HG03575 (cell line): ENCODE data around the gene RPS6KA2.

ENCODE experiments used
- ATAC-seq: cut with Tn5 transposase; IDR thresholded peaks from one replicate; pipeline ENCODE4 v1.9.1; 2021; ENCODE audit not compliant: unreplicated experiment, insufficient number of reproducible peaks, low FRiP score; ENCODE audit errors: extremely low read depth

The RPS6KA2 gene

DNA sequence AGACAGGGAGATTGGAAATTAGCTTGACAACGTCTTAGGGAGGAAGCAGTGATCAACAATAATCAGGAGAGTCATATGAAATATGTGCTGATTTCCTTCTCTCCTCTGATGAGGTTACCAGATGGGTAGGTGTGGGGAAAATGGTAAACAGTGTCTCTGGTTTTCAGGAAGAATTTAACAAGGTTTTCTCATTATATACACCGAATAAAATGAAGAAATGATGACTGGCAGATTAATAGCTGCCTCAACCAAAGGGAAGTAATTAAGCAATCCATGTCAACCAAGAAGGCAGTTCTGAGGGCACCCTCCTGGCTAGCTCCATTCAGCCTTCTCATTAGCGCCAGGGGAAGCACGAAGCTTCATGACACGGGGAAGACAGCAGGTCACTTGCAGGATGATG, 27.8 kb downstream of the RPS6KA2 start:
- ATAC-seq, result no peak

DNA sequence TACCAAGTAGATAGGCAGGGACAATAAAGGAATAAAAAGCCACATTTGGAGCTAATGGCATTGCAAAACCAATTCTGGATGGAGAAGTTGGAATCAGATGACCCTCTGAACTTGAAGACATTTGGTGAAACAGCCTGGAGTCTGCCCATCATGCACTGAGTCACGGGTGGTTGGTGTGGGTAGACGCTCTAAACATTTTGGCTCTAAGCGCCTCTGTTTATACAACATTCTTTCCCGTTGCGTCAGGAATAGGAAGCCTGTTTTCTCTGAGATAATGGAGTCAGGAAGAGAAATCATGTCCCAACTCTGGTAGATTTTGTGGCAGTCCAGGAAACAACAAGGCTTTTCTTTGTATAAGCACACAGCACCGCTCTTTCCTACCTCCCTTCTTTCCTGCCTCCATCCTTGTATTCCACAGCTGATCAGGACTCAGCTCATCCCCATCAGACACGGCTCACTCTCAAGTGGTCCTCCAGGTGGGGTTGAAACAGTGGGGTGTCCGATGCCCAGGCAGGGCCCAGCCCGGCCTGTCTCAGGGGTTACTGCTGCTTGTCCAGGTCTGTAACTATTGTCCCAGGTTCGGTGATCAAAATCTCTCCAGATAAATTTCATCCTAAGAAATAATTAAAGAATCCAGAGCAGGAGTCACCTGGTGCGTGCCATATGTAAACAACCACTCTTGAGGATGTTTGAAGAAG, 28.5 kb downstream of the RPS6KA2 start:
- ATAC-seq, result no peak

DNA sequence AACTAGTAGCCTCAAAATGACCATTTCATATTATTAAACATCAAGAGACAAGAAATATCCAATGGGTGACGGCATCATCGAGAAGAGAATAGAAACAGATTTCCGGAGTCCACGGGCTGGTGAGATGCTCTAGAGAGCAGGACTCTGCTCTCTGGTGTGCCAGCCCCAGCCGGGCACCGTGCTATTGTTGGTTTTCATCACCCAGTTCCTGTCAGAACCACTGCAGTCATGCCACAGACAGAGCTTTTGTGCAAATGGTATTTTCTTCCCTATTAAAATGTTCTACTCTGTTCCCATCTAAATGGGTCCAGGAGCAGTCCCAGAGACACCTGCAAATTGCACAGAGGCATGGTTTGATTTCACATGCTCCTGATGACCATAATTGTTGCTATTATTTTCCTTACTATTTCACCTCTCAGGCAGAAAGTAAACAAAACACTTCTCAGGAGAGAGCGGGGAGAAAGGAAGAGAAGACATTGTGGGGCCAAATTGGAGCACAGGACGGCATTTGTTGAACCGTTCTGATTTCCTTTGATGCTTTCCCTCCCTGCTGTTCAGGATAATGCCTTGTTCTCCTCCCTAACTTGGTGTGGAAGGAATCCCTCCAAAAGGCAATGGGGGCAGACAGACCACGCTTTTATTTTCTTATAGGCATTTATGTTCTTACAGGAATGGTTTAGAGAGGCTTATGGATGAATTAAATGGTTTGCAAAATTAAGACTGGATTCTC, 29.2 kb downstream of the RPS6KA2 start:
- no peak for ATAC-seq

DNA sequence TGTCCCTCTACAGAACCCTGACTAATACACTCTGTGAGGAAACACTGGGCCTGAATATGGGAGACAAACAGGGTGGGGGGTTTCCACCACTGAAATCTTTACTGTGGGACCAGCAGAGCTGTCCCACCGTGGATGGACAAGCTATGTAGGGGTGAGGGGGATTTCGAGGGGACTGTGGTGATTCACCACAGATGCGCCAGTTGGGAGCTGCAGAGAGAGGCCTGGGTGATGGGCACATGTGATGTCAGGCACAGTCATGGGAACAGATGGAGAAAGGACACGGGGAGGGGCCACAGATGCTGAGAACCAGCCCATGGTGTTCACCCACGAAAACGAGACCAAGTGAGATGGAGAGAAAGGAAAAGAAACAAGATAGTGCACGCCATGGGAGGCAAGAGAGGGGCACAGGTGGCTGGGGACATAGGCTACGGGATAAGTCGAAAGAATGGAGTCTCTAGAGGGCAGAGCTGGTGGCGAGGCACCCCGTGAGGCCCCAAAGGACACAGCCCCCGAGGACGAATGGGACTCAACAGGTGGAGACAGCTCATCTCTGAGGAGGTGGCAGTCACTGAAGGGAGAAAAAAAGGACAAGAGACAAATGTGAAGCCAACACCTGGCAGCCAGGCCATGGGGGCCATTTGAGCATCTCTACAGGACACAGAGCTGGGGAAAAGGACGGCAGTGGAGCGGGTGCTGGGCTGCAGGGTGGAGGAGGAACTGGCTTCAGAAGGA, 30.1 kb downstream of the RPS6KA2 start:
- no peak for ATAC-seq

DNA sequence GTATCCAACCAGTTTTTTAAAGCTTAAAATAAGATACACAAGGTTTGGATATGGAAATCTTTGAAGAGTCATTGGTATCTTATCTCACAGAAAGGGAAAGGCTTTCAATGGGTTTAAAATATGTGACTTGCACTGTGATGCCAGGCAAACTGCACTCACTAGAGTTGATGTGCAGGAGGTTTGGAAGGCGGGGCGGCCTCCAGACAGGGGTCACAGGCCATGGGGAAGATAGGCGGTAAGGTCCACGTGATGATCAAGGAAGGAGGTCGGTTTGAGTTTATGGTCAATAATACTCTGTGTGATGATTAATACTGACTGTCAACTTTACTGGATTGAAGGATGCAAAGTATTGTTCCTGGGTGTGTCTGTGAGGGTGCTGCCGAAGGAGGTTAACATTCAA, 31.1 kb downstream of the RPS6KA2 start:
- ATAC-seq, result no peak

DNA sequence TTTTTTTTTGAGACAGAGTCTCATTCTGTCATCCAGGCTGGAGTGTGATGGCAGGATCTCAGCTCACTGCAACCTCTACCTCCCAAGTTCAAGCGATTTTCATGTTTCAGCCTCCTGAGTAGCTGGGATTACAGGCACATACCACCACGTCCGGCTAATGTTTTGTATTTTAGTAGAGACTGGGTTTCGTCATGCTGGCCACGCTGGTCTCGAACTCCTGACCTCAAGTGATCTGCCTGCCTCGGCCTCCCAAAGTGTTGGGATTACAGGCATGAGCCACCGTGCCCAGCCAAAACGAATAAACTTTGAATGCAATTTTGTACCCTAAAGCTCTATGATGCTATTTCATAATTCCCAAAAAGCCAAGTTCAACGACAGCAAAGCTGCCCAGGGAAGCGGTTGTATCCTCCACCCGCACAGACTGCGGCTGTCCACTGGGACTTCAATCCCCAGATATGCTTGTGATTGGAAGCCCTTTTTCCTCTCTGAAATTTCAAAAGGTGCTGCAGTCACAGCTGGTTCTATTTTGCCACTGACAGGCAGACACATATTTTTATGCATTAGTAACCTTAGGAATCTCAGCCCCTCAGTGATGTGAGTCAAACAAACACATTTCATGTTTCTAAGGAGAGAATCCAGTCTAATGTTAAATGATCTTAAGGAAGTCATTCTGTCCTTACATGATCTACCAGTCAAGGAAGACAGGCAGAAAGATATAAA, 31.8 kb downstream of the RPS6KA2 start:
- no peak for ATAC-seq

DNA sequence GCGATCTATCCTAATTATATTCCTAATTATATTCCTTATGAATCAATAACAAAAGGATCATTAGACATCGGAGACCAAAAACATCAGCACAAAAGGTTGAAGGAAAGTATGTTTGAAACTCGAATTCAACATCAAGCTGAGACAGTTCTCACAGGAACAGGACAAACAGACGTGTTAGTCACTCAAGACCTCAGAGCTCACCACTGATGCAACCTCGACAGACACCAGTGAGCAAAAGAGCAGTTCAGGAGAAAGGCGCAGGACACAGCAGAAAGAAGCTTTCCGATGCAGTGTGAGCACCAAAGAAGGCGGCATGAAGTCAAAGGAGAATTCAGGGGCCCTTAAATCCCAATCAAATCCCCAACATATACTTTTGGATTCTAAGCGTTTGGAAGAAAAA, 34.2 kb downstream of the RPS6KA2 start:
- no peak for ATAC-seq

DNA sequence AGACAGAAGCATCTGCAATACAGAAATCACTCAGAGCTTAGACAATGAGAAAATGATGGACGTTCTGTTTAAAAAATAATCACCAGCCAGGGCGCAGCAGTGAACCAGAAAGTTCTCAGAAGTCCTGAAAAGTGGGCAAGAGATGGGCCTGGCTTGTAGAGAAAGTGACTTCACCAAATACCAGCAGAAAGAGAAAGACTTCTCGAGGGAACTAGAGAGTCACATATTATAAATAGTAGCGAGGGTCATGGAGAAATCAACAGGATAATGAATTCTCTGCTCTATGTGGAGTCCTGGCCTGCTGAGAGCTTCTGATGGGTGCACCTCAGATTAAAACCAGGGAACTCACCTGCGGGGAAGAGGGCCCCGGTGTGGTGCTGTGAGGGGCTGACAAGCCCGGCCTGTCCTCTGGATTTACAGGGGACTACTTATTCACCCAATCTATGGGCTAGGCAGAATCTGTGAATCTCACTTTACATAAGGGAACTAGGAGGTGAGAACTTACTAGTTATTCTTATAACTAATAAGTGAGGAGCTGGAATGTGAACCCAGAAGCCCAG, 35.0 kb downstream of the RPS6KA2 start:
- no peak for ATAC-seq

DNA sequence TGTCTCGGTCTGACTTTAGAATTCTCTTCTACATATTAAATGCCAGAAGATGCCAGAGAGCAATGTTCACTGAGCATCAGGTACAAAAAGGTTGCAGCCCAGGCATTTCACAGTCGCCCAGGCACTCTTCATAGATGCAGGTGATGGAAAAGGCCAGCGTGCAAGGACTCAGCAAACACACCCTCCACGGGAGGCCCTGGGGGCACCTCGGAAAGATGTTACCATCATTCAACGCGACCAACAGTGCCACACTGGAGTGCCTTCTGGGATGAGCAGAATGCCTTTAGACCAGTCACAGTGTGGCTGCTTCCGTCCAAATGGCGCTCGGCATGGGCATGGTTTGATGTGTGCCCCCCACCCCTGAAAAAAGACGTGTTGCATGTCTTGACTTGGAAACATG, 36.0 kb downstream of the RPS6KA2 start:
- ATAC-seq, result no peak

DNA sequence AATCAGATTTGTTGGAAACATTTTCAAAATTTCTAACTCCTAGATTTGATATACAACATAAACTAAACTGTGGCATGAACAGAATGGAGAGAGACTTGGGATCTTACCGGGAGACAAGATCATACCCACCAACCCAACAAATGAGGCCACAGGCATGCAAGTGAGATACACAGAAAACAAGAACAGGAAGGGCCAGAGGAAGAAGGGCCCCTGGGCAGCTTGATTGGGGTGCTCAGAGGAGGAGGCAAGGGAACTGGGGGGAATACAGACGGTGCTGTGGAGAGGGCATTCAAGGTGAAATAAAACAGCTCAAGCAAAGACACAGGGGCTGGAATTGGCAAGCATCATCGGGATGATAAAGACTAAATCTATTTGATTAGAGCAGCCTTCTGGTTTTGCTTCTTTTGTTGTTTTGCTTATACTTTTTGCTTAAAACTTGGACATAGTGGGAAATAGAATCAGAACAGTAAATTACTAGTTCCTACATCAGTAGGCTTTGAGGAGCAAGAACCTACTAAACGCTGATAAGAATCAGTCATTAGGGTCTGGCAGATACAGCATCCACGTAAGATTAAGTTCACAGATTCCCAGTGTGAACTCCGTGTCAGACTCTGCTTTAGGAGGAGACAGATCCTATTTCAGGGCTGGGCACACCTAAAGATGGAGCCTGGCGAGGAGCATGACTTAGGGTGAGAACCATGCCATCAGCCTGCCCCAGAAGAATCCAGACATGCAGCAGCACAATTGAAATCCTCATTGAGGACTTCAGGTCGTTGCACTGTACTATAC, 37.1 kb downstream of the RPS6KA2 start:
- ATAC-seq, result no peak

DNA sequence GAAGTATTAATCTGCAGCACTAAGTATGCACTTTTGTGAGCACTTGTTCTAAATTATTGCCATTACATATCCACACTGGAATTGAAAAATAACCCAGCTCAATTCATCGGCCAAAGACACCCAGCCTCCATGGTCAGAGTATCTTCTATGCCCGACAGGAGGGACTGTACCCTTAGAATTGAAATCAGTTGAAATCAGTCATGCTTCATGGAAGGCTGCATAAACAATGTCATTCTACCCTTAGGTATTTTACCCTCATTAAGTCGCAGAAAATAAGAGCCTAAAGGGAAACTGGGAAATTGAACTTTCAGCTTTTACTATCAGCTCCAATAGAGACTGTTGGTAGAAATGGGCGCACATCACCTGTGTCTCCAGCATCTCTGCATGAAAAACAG, 37.7 kb downstream of the RPS6KA2 start:
- no peak for ATAC-seq

DNA sequence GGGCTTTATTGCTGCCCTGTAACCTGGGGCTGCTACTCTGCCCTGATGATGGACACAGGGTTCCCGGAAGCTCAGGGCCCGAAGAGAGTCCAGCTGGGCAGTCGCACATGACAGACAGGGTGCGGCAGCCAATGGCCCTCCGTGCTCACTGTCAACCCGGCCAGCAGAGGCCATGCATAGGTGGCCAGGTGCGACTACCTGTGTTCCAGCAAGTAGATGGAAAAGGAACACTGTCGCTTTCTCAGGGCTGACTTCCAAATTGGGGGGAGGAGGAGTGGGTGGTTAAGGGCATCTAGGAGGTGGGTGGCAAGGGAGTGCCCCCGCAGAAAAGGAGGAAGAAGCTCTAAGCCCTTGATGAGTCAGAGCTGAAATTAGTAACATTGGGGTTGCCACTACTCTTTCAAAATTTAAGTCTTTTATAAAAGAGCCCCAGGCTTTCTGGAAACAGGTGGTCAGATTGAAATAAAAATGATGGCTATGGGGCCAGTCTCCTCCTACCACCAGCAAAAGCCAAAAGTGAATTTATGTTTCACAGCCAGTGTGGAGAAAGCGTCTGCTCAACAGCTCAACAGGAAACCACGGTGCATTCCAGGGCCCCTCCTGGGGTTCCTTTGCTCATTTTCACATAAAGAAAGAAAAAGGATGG, 38.2 kb downstream of the RPS6KA2 start:
- ATAC-seq, result no peak

DNA sequence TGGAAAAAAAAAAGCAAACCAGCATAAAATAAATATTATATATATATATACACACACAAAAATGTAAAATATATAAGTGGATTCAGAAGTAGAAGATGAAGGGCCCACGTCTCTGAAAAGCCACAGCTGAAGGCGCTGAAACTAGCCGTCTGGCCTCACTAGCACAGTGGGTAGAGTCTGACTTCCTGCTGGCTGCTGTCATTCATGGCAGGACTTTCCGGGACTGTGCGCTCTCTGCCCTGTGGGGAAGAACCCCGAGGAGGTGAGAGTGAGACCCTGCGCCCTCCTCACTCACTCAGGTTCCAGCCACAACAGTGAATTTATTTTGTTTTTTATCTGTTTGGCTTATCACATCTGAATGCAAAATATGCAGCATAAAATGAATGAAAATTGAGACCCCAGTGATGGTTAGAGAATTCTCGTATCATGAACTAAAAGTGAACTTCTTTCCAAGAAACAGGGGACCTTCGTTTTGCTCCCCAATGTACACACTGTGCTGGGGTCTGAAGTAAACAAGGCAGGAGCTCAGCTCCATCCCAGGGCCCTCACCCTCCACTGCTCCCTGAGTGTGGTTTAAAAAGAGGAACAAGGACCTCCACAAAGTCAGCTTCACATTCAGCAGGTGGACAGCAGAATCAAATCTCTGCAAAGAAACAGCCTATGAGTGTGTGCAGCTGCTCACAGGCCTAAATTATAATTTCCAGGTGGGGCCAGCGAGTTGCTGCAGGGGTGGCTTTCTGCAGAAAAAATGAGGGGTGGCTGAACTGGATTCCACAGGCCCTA, 39.2 kb downstream of the RPS6KA2 start:
- peak; percentile 69 for ATAC-seq

DNA sequence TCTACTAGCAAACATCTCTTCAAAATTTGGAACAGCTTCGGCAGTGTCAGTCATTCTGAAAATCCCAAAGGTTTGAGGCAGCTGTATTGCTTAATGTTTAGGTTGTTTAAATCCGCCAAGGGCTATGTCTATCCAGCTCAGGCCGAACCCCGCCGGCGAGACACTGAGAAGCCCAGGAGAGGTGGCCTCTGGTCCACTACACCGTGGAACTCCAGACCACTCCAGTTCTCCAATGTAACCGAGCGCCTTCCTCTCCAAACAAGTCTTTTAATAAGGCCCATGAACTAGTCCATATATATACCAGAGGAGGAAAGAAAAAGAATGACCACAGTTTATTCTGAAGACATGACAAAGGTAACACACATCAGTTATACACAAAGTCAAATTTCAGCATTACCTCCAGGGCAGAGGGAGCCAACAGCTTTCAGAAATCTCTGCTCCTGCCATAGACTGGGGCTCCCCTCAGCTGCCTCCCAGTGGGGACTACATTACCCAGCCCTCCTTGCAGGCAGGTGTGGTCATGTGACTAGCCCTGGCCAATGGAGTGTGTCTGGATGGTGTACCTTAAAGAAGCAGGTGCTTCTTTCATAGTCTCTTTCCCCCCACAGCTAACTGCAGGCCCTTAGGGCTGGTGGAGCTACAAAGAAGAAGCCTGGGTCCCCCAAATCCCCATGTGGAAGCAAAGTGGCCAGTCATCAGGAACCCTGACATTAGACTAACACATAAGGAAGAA, 40.5 kb downstream of the RPS6KA2 start, which contains the start of gene RAMACL:
Gene RAMACL (minus strand): TSS at position 255 of the 733 bp plus-strand sequence. CDS start 201 bp downstream, at position 54.
- peak; percentile 56 for ATAC-seq

DNA sequence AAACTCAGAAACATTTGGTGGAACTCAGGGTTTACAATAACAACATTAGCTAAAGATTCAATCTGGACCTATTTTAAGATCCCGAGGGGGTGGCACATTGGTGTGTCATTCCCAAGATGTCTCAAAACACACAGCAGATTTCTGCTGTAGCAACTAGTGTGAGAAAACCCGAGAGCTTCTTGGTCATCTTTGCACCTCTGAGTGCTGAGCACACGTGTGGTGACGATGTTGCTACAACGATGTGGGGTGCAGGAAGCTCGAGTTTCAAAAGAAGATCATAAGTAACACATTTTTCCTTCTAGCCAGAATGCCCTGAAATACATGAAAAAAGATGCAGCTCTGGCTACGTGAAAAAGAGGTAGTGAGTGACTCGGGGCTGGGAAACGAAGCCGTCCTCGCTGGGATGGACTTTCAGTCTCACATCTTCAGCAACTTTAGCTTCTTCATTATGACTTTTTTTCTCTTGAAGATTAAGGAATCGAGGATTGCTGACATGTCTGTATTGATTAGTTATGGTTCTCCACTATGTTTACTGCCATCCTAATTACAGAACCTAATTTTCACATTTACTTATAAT, 42.1 kb downstream of the RPS6KA2 start:
- no peak for ATAC-seq

DNA sequence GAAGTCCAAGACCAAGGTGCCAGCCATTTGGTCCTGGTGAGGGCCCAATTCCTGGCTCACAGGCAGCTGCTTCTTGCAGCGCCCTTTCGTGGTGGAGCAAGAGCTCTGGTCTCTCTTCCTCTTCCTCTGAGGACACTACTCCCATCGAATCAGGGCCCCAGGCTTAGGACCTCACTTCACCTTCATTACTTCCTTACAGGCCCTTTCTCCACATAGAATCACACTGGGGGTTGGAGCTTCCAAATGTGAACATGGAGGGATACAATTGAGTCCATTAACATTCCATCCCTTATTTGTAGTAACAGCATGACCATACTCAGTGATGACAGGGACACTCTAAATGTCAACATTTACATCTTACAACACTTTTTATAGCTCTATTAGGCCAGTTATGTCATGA, 42.9 kb downstream of the RPS6KA2 start:
- ATAC-seq, result no peak
